ENCODE measurements around the gene ADAT3. TPM values are rescaled to one million over a fixed set of nuclear protein-coding genes. Genes with fewer than 3 reads are reported as not detected.

ADAT3 gene
- total RNA-seq, 1 donor, result 3.3 TPM

DNA sequence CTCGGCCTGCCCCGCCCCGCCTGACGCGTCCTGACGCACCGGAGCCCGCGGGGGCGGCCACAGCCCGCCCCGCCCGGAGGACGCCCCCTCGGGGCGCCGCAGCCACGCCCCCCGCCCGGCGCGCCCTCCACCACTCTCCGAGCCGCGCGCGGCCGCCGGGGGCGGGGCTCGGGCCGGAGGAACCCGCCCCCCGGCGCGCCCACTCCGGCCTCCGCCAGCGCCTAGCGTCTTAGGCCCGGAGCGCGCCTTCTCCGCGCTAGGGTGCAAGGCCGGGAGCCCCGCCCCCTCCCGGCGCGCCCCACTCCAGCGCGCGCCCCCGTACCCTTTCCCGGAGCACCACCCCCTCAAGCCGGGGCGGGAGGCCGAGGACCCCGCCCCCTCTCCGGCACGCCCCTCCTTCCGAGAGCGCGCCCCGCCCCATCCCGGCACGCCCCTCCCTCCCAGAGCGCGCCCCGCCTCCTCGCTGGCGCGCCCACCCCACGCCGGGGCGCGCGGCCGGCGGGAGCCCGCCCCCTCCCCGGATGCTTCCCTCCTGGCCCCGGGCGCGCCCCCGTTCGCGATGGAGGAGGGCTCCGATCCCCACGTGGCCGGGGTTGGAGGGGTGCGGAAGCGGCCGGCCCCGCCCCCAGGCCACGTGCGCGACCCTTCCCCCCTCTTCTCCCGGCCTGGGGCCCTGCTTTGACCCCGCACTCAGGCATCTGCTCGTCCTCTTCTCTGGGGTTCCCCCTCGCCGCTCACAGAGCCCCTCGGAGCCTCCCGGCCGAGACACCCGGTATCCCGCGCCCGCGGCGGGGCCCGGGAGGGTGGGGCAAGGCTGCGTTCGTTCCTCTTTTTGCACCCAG lies 41.3 kb upstream of the ADAT3 start:
- Histone ChIP-seq H2AFZ (ENCODE audit: low read length) (peak overlapping the region; percentile 80), H3K27me3 (ENCODE audit: insufficient read depth, low read length) (no peaks in the 10 kb centered on the region), H3K4me1 (ENCODE audit: insufficient read depth, low read length) (peaks cover 19% of the 10 kb centered on the region), H3K9me3 (ENCODE audit: low read depth, low read length) (no peaks in the 10 kb centered on the region), H3K4me2 (ENCODE audit: insufficient read depth, low read length) (peak overlapping the region; percentile 87), H4K20me1 (ENCODE audit: insufficient read depth, low read length) (peaks cover 33% of the 10 kb centered on the region), H3K4me3 (ENCODE audit: insufficient read depth, low read length) (peak overlapping the region; percentile 89), H3K36me3 (ENCODE audit: insufficient read depth, low read length) (no peaks in the 10 kb centered on the region), H3K27ac (ENCODE audit: low read depth, low read length) (peak overlapping the region; percentile 72), H3K79me2 (ENCODE audit: insufficient read depth, low read length) (peaks cover 48% of the 10 kb centered on the region)
- TF ChIP-seq, protein P1, sequence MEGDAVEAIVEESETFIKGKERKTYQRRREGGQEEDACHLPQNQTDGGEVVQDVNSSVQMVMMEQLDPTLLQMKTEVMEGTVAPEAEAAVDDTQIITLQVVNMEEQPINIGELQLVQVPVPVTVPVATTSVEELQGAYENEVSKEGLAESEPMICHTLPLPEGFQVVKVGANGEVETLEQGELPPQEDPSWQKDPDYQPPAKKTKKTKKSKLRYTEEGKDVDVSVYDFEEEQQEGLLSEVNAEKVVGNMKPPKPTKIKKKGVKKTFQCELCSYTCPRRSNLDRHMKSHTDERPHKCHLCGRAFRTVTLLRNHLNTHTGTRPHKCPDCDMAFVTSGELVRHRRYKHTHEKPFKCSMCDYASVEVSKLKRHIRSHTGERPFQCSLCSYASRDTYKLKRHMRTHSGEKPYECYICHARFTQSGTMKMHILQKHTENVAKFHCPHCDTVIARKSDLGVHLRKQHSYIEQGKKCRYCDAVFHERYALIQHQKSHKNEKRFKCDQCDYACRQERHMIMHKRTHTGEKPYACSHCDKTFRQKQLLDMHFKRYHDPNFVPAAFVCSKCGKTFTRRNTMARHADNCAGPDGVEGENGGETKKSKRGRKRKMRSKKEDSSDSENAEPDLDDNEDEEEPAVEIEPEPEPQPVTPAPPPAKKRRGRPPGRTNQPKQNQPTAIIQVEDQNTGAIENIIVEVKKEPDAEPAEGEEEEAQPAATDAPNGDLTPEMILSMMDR (IDR thresholded peaks at IDR 0.05; ENCODE audit: extremely low read depth, low read depth, low read length), result no peak
- DNase-seq (ENCODE audit: insufficient read length, low spot score, missing footprints), result peak; percentile 100

DNA sequence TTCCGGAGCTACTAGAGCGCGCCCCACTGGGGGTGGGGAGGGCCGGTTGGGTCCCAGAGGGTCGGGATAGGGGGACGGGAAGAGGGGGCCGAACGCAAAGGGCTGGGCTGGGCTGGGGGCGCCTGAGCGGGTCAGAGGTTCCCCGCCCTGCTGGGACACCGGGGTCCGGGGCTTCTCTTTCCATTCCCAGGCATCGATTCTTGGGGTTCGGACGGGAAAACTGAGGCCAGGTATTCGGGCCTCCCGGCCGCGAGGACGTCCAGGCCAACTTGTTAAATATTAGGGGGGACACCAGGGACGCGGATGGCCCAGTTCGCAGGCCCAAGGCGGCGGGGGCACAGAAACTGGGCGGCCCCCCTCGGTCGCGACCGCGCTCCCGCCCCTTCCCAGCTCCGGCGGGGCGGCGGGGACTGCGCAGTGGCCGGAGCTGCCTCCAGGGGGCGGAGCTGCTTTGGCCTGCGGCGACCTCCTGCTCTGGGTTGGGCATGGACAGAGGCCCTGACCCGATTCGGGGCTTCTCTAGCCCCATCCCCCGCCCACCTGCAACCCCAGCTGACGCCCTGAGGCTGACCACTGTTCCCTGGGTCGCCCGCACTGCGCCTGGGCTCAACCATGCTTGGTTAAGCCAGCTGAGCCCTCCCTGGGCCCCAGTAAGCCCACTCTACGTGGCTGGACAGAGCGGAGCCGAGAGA lies 40.6 kb upstream of the ADAT3 start:
- TF ChIP-seq, protein P1 (IDR thresholded peaks at IDR 0.05; ENCODE audit: extremely low read depth, low read depth, low read length), result peak; percentile 57

DNA sequence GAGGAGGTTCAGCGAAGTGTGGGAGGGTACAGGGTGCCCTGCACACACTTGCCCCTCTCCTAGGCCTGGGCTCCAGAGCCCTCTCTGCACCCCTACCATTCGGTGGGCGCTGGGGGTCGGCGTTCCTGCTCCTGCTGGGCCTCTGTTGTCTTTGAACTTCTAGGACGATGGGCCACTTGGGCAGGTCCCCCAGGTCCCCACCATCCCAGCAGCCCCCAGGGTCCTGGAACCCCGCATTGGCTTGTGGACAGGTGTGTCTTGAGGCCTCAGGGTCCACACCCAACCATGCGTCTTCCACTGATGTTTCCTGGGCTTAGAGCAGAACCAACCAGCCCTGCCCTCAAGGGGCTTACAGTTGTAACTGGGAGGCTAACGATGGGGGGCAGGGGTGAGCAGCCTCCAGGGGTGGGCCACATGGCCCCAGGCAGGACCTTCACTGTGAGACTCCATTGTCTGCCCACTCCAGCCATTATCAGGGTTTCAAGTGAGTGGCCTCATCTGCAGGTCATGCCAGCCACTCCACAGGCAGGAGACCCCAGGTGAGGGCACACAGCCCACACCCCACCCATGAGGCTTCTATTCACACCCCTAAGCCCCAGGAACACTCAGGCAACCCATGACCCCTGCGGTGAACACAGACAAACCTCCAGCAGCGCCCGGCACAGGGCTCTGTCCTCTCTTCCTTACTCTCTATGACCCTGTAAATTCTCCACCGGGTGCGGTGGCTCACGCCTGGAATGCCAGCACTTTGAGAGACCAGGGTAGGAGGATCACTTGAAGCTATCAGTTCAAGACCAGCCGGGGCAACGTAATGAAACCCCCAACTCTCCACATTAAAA lies 39.8 kb upstream of the ADAT3 start:
- no peaks in the 10 kb centered on the region for H3K9me3 ChIP-seq (ENCODE audit: low read depth, low read length)
- H2AFZ ChIP-seq (ENCODE audit: low read length), result peak overlapping the region; percentile 59
- TF ChIP-seq, protein P1 (IDR thresholded peaks at IDR 0.05; ENCODE audit: extremely low read depth, low read depth, low read length), result no peak
- H3K27me3 ChIP-seq (ENCODE audit: insufficient read depth, low read length), result no peaks in the 10 kb centered on the region
- H4K20me1 ChIP-seq (ENCODE audit: insufficient read depth, low read length), result peaks cover 20% of the 10 kb centered on the region
- H3K36me3 ChIP-seq (ENCODE audit: insufficient read depth, low read length), result no peaks in the 10 kb centered on the region
- peak overlapping the region; percentile 87 for H3K4me3 ChIP-seq (ENCODE audit: insufficient read depth, low read length)
- H3K79me2 ChIP-seq (ENCODE audit: insufficient read depth, low read length), result peaks cover 36% of the 10 kb centered on the region
- peak overlapping the region; percentile 72 for H3K27ac ChIP-seq (ENCODE audit: low read depth, low read length)
- H3K4me2 ChIP-seq (ENCODE audit: insufficient read depth, low read length), result peak overlapping the region; percentile 87
- H3K4me1 ChIP-seq (ENCODE audit: insufficient read depth, low read length), result peaks cover 15% of the 10 kb centered on the region
- DNase-seq (ENCODE audit: insufficient read length, low spot score, missing footprints), result peak; percentile 67

More for the DNA sequence above, 40.6 kb upstream of the ADAT3 start:
- no peaks in the 10 kb centered on the region for H3K36me3 ChIP-seq (ENCODE audit: insufficient read depth, low read length)
- no peaks in the 10 kb centered on the region for H3K9me3 ChIP-seq (ENCODE audit: low read depth, low read length)
- peak overlapping the region; percentile 87 for H3K4me2 ChIP-seq (ENCODE audit: insufficient read depth, low read length)
- peak; percentile 99 for DNase-seq (ENCODE audit: insufficient read length, low spot score, missing footprints)
- H3K27me3 ChIP-seq (ENCODE audit: insufficient read depth, low read length), result no peaks in the 10 kb centered on the region
- H2AFZ ChIP-seq (ENCODE audit: low read length), result peak overlapping the region; percentile 80
- peak overlapping the region; percentile 72 for H3K27ac ChIP-seq (ENCODE audit: low read depth, low read length)
- H3K79me2 ChIP-seq (ENCODE audit: insufficient read depth, low read length), result peaks cover 40% of the 10 kb centered on the region
- peak overlapping the region; percentile 87 for H3K4me3 ChIP-seq (ENCODE audit: insufficient read depth, low read length)
- H3K4me1 ChIP-seq (ENCODE audit: insufficient read depth, low read length), result peaks cover 19% of the 10 kb centered on the region
- H4K20me1 ChIP-seq (ENCODE audit: insufficient read depth, low read length), result peaks cover 26% of the 10 kb centered on the region
